Stomach (tissue), 9 donors: ENCODE measurements around the gene SKOR2. TPM values are rescaled to one million over a fixed set of nuclear protein-coding genes. Genes with fewer than 3 reads are reported as not detected.

Source experiments
- DNase-seq, 2 donors: peaks; one replicate each; pipeline versions ENCODE4 v3.0.0 to v3.0.0-alpha.2; 2013 to 2019
- H3K27ac ChIP-seq, 5 donors: fragments of 200-600 bp in 4 of 5; sonication (generic) in 4 of 5; one replicate each; pipeline ENCODE4 v1.5.1; 2013 to 2019; ENCODE audit warnings: mild to moderate bottlenecking in 1 of 5, moderate library complexity in 1 of 5
- H3K27me3 ChIP-seq, 3 donors: fragments of 200-600 bp; sonication (generic); one replicate each; pipeline ENCODE4 v1.5.1; 2017 to 2019; ENCODE audit warnings: mixed run types in 1 of 3
- H3K36me3 ChIP-seq, 4 donors: fragments of 200-600 bp; sonication (generic); 1 replicate in 3 of 4; 2 replicates in 1 of 4; pipeline ENCODE4 v1.5.1; 2016 to 2019
- H3K4me1 ChIP-seq, 4 donors: fragments of 200-600 bp; sonication (generic); one replicate each; pipeline ENCODE4 v1.5.1; 2016 to 2019
- H3K4me3 ChIP-seq, 4 donors: fragments of 200-600 bp; sonication (generic) in 3 of 4; one replicate each; pipeline ENCODE4 v1.5.1; 2016 to 2019; ENCODE audit warnings: mild to moderate bottlenecking in 1 of 4
- H3K9me3 ChIP-seq, 4 donors: fragments of 200-600 bp; sonication (generic); one replicate each; pipeline ENCODE4 v1.5.1; 2016 to 2019
- EP300 ChIP-seq: sonication (generic); formaldehyde crosslinking; IDR thresholded peaks from one replicate; pipeline ENCODE4 v1.6.1; 2017; ENCODE audit warnings: antibody characterized with exemption
- POLR2A ChIP-seq, 4 donors: fragments of 450-650 bp; IDR thresholded peaks; one replicate each; pipeline ENCODE4 v1.6.1; 2016; ENCODE audit warnings: antibody characterized with exemption in 4 of 4, control low read depth in 2 of 4, mild to moderate bottlenecking in 1 of 4, moderate library complexity in 1 of 4
- POLR2AphosphoS5 ChIP-seq, 3 donors: sonication (generic); formaldehyde crosslinking; IDR thresholded peaks; one replicate each; pipeline ENCODE4 v1.6.1; 2016; ENCODE audit warnings: antibody characterized with exemption in 3 of 3
- WGBS, 5 donors: extraction: QIAGEN DNeasy Blood & Tissue Kit in 3 of 5; methylation state at CpG; one replicate each; pipeline versions ENCODE4 v1.1.5 to v1.1.7; 2013 to 2018; 5-methylcytosine and 5-hydroxymethylcytosine counted together
- intact Hi-C: fragments of 100-400 bp; cut with DNase I; formaldehyde crosslinking; loops from one replicate; pipeline ENCODE4 v1.15.1; 2023; ENCODE audit warnings: low total_unique reads
- polyA plus RNA-seq, 3 donors: library from polyadenylated mRNA; stranded (reverse); fragments of 200-250 nt; gene quantifications; one replicate each; pipeline ENCODE4 v1.2.3, GENCODE V29; 2013
- total RNA-seq, 5 donors: library from RNA; depleted of rRNA; stranded (reverse); fragments of >200 nt; gene quantifications; one replicate each; pipeline versions ENCODE4 v1.1.0 to v1.2.3, GENCODE V29; 2014 to 2016
- TF ChIP-seq, protein P1 (sequence below), 7 experiments: fragments of 450-650 bp in 4 of 7; fragments of 200-600 bp in 3 of 7; sonication (generic) in 3 of 7; IDR thresholded peaks; one replicate each; pipeline ENCODE4 v1.5.1; 2016 to 2019; ENCODE audit warnings: antibody characterized with exemption in 7 of 7, control low read depth in 2 of 7, mild to moderate bottlenecking in 1 of 7
- donor health status: healthy with polysubstance abuse.
- donor health status: Bipolar disorder and iron deficiency.
- donor health status: healthy.

SKOR2 gene
- total and polyA plus RNA-seq, 8 donors: not detected

DNA sequence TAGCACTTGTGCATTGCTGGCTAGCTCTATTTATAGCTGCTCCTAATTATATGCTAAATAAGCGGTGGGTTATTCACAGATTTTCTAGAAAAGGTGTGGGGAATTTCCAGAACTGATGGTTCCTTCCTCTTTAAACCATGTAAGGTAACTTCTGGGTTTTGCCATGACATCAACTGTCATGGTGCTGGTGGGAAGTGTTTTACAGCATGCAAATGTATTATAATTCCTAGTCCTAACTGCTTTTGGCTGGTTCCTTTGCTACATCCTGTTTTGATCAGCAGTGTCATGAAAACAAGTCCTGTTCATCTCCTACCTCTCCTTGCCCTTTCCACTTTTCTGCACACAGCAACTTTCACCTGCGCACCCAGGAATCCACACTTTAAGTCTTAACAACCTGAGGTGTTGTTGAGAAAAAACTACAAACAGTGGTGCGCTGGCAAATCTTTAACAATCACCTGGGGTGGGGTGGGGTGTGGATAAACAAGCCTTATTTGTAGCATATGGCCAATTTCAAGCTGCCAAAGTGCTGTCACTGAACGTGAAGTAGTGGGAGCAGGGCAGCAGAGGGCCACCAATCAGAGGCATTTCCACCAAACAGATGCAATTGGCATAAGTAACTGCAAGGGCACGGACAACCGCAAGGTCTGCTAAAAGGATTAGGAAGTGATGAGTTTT lies 33.4 kb upstream of the SKOR2 start:
- Histone ChIP-seq H3K27me3 (peaks cover 3 to 20% (median 8%) of the 10 kb centered on the region in 3 donors), H3K27ac (no peak overlapping the region), H3K4me3 (no peak overlapping the region), H3K4me1 (no peaks in the 10 kb centered on the region), H3K36me3 (no peaks in the 10 kb centered on the region), H3K9me3 (no peaks in the 10 kb centered on the region)
- TF ChIP-seq, protein P1, sequence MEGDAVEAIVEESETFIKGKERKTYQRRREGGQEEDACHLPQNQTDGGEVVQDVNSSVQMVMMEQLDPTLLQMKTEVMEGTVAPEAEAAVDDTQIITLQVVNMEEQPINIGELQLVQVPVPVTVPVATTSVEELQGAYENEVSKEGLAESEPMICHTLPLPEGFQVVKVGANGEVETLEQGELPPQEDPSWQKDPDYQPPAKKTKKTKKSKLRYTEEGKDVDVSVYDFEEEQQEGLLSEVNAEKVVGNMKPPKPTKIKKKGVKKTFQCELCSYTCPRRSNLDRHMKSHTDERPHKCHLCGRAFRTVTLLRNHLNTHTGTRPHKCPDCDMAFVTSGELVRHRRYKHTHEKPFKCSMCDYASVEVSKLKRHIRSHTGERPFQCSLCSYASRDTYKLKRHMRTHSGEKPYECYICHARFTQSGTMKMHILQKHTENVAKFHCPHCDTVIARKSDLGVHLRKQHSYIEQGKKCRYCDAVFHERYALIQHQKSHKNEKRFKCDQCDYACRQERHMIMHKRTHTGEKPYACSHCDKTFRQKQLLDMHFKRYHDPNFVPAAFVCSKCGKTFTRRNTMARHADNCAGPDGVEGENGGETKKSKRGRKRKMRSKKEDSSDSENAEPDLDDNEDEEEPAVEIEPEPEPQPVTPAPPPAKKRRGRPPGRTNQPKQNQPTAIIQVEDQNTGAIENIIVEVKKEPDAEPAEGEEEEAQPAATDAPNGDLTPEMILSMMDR (IDR thresholded peaks at IDR 0.05): no peak
- no peak for TF ChIP-seq POLR2AphosphoS5 (IDR thresholded peaks at IDR 0.05)
- no peak for TF ChIP-seq POLR2A (IDR thresholded peaks at IDR 0.05)
- no peak for TF ChIP-seq EP300
- WGBS, 5 donors: 59 to 71% (median 61%) methylated on average over 6 of the region's 6 CpGs
- no peak for DNase-seq
- intact Hi-C loops: no loop called here

DNA sequence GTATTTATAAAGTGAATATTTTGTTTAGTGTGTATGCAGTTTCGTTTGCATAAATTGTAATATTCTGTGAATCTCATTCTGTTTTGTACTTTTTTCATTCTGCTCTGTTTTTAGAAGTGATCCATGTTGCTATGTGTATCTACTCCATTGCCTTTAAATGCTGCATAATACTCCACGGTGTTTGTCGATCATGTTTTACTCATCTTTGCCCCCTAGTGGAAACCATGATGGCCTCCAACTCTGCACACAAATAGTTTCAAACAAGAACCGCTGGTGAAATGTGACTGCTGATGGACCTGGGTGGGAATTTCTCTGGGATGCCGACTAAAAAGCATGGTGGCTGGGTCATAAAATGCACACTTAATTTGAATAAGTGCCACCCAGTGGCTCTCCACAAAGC lies 32.0 kb upstream of the SKOR2 start:
- Histone ChIP-seq H3K27me3 (peaks cover 0 to 20% (median 0%) of the 10 kb centered on the region in 3 donors), H3K4me3 (no peak overlapping the region), H3K4me1 (no peaks in the 10 kb centered on the region), H3K36me3 (no peaks in the 10 kb centered on the region), H3K9me3 (no peaks in the 10 kb centered on the region), H3K27ac (no peak overlapping the region)
- intact Hi-C loops: no loop called here
- DNase-seq: no peak
- WGBS, 5 donors: 40 to 58% (median 50%) methylated on average over 5 of the region's 5 CpGs
- no peak for TF ChIP-seq POLR2A (IDR thresholded peaks at IDR 0.05)
- TF ChIP-seq, protein P1 (IDR thresholded peaks at IDR 0.05): peak in 2 of 7 experiments; percentile 15 to 23

DNA sequence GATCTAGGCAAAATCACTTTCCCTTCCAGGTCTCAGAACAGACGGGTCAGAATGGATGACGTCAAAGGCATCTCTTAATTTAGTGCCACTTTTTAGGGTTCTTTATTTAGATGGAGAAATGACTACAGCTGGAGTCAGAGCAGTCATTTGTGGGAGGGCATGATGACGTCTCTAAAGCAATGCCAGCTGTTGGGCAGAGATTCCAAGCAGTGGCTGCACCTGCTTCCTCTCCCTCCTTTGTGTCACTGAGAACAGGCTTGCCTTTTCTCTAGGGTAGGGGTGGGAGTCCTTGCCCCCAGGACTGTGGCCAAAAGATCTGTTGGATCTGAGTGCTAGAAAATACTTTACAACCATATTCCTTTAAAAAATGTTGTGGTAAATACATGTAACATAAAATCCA lies 28.7 kb upstream of the SKOR2 start:
- H3K4me1 ChIP-seq: no peaks in the 10 kb centered on the region
- 53 to 64% (median 54%) methylated on average over 3 of the region's 3 CpGs for WGBS, 5 donors
- no peak for DNase-seq
- H3K36me3 ChIP-seq: no peaks in the 10 kb centered on the region
- TF ChIP-seq EP300 (no peak), POLR2AphosphoS5 (IDR thresholded peaks at IDR 0.05) (no peak), POLR2A (IDR thresholded peaks at IDR 0.05) (no peak)
- TF ChIP-seq, protein P1 (IDR thresholded peaks at IDR 0.05): no peak
- no peak overlapping the region for H3K4me3 ChIP-seq
- H3K27ac ChIP-seq: no peak overlapping the region
- intact Hi-C loops: no loop called here
- H3K27me3 ChIP-seq: peaks cover 0 to 17% (median 0%) of the 10 kb centered on the region in 3 donors
- H3K9me3 ChIP-seq: peaks cover 0 to 4% (median 0%) of the 10 kb centered on the region in 4 donors

DNA sequence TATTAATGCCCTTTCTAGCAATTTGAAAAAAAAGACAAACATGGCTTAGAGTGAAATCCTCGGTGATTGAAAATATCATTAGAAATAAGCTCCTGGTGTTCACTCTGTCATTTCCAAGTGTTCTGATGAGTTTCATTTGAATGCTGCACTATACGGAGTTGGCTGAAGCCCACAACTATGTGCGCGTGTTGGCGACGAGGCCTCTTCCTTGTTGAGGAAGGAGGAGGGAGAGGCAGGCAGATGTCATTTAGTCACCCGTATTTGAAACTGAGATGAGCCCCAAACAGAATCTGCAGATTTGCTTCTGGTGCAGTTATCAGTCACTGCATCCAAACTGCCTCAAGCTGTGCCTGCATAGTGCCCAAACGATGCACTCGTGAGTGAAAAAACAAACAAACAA lies 23.5 kb upstream of the SKOR2 start:
- H3K27me3 ChIP-seq: peaks cover 0 to 29% (median 0%) of the 10 kb centered on the region in 3 donors
- no peak overlapping the region for H3K27ac ChIP-seq
- intact Hi-C loops: no loop called here
- DNase-seq: no peak
- H3K4me1 ChIP-seq: no peaks in the 10 kb centered on the region
- TF ChIP-seq EP300 (no peak), POLR2A (IDR thresholded peaks at IDR 0.05) (no peak), POLR2AphosphoS5 (IDR thresholded peaks at IDR 0.05) (no peak)
- TF ChIP-seq, protein P1 (IDR thresholded peaks at IDR 0.05): no peak
- H3K9me3 ChIP-seq: peaks cover 0 to 4% (median 0%) of the 10 kb centered on the region in 4 donors
- H3K36me3 ChIP-seq: no peaks in the 10 kb centered on the region
- WGBS, 5 donors: 38 to 48% (median 43%) methylated on average over 9 of the region's 9 CpGs
- H3K4me3 ChIP-seq: no peak overlapping the region
